Left lung (tissue), 10 donors: Measurements from ENCODE around the gene SDR42E1. TPM values are rescaled to one million over a fixed set of nuclear protein-coding genes. Genes with fewer than 3 reads are reported as not detected.
"Not testable (repeated sequence)": the region's sequence is repeated elsewhere in the genome, so short reads cannot be mapped to it uniquely, and the experiment has no call there.

ENCODE experiments used
- ATAC-seq: fragments of 200-7000 bp; cut with Tn5 transposase; one replicate; pipeline ENCODE4 v1.9.1; 2020; ENCODE audit warnings: moderate library complexity
- DNase-seq, 4 donors: peaks; one replicate each; pipeline ENCODE4 v3.0.0-alpha.2; 2013 to 2020
- H3K27ac ChIP-seq, 2 donors: fragments of 200-600 bp; sonication (generic) in 1 of 2; one replicate each; pipeline versions ENCODE4 v1.5.0 to v1.8.0; 2020 to 2021
- H3K27me3 ChIP-seq, 2 donors: fragments of 200-600 bp; sonication (generic) in 1 of 2; one replicate each; pipeline versions ENCODE4 v1.5.0 to v1.8.0; 2020 to 2021
- H3K36me3 ChIP-seq, 2 donors: fragments of 200-600 bp; sonication (generic) in 1 of 2; one replicate each; pipeline versions ENCODE4 v1.5.0 to v1.8.0; 2020 to 2021
- H3K4me1 ChIP-seq, 2 donors: fragments of 200-600 bp; one replicate each; pipeline ENCODE4 v1.8.0; 2021
- H3K4me3 ChIP-seq, 2 donors: fragments of 200-600 bp; sonication (generic) in 1 of 2; one replicate each; pipeline versions ENCODE4 v1.5.0 to v1.8.0; 2020 to 2021; ENCODE audit warnings: mild to moderate bottlenecking in 1 of 2
- H3K9me3 ChIP-seq, 2 donors: fragments of 200-600 bp; sonication (generic) in 1 of 2; one replicate each; pipeline versions ENCODE4 v1.5.0 to v1.8.0; 2020 to 2021
- intact Hi-C, 2 donors: fragments of 100-400 bp; cut with DNase I; formaldehyde crosslinking; loops; one replicate each; pipeline versions ENCODE4 v1.11.2 to v1.14.2; 2022
- polyA plus RNA-seq, 6 donors: library from polyadenylated mRNA; unstranded; fragments of 120-200 nt; gene quantifications; one replicate each; pipeline ENCODE4 v1.2.1, GENCODE V29; 2013; ENCODE audit not compliant: insufficient read length in 6 of 6
- total RNA-seq, 2 donors: library from RNA; stranded (reverse); fragmentation: NEBNext Ultra II Directional; extraction: Animal tissue kit (Norgen Biotek cat#: 25700); gene quantifications; one replicate each; pipeline ENCODE4 v1.2.1, GENCODE V29; 2021
- TF ChIP-seq, protein P1 (sequence below), 2 donors: fragments of 200-600 bp; sonication (generic) in 1 of 2; IDR thresholded peaks; one replicate each; pipeline versions ENCODE4 v1.5.0 to v1.8.0; 2021; ENCODE audit warnings: antibody characterized with exemption in 2 of 2
- donor health status: DM: no; HTN: yes; CAD: no.
- donor health status: DM: no; HTN: no; CAD: no.

The SDR42E1 gene
- total and polyA plus RNA-seq, 8 donors = 7.0 to 9.3 (median 8.7) TPM

GRCh38 chr16:82016964-82017363 is 5.7 kb upstream of the SDR42E1 start:
- peaks cover 0 to 6% of the 10 kb centered on the region in 2 donors for H3K9me3 ChIP-seq
- no peak overlapping the region for H3K27ac ChIP-seq
- DNase-seq = no peak
- no peaks in the 10 kb centered on the region for H3K36me3 ChIP-seq
- intact Hi-C loops = no loop called here
- no peaks in the 10 kb centered on the region for H3K4me1 ChIP-seq
- TF ChIP-seq, protein P1, sequence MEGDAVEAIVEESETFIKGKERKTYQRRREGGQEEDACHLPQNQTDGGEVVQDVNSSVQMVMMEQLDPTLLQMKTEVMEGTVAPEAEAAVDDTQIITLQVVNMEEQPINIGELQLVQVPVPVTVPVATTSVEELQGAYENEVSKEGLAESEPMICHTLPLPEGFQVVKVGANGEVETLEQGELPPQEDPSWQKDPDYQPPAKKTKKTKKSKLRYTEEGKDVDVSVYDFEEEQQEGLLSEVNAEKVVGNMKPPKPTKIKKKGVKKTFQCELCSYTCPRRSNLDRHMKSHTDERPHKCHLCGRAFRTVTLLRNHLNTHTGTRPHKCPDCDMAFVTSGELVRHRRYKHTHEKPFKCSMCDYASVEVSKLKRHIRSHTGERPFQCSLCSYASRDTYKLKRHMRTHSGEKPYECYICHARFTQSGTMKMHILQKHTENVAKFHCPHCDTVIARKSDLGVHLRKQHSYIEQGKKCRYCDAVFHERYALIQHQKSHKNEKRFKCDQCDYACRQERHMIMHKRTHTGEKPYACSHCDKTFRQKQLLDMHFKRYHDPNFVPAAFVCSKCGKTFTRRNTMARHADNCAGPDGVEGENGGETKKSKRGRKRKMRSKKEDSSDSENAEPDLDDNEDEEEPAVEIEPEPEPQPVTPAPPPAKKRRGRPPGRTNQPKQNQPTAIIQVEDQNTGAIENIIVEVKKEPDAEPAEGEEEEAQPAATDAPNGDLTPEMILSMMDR (IDR thresholded peaks at IDR 0.05) = no peak
- H3K27me3 ChIP-seq = peaks cover 0 to 12% of the 10 kb centered on the region in 2 donors
- no peak overlapping the region for H3K4me3 ChIP-seq
- ATAC-seq = no peak

DNA sequence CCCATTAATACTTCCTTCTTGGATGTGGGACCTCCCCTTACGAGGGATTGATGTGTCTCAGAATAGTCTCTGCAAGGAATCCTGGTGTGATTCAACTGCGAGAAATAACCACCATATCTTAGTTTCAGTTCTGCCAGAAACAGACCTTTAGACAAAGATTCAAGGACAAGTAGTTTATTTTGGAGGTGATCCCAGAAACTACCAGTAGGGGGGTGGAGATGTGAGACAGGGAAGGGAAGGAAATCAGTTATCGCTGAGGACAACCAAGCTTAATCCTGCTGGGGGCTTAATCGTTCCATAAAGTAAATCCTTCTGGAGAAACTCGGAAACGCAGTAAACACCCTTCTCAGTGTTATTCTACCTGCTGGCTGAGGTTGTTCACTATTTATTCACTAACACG is 5.0 kb upstream of the SDR42E1 start:
- DNase-seq (no peak), ATAC-seq (peak; percentile 80)
- TF ChIP-seq, protein P1 (IDR thresholded peaks at IDR 0.05) = peak in 1 of 2 donors; percentile 19
- Histone ChIP-seq H3K36me3 (no peaks in the 10 kb centered on the region), H3K27ac (no peak overlapping the region), H3K9me3 (peaks cover 0 to 6% of the 10 kb centered on the region in 2 donors), H3K4me1 (no peaks in the 10 kb centered on the region), H3K4me3 (no peak overlapping the region), H3K27me3 (peaks cover 0 to 19% of the 10 kb centered on the region in 2 donors)
- intact Hi-C loops = no loop called here

DNA sequence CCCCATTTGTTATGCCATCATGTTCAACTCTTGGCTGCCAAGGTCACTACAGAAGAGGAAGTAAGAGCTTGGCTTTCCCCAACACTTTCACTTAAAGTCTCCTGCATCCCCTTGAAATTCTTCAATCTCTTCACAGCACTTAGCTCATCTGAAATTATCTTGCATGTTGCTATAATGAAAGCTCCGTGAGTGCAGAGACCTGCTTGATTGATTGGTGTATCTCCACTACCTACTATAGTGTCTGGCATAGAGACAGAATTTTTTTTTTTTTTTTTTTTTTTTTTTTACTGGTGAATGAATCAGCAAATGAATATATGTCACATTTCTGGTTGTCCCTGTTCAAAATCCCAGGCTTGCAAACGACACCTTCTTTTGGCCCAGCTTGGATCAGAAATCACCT is 1.9 kb upstream of the SDR42E1 start:
- TF ChIP-seq, protein P1 (IDR thresholded peaks at IDR 0.05) = no peak
- no peak overlapping the region for H3K27ac ChIP-seq
- H3K27me3 ChIP-seq = peaks cover 0 to 17% of the 10 kb centered on the region in 2 donors
- H3K36me3 ChIP-seq = no peaks in the 10 kb centered on the region
- DNase-seq (no peak), ATAC-seq (no peak)
- no peaks in the 10 kb centered on the region for H3K4me1 ChIP-seq
- peaks cover 0 to 16% of the 10 kb centered on the region in 2 donors for H3K9me3 ChIP-seq
- intact Hi-C loops = no loop called here
- H3K4me3 ChIP-seq = no peak overlapping the region

DNA sequence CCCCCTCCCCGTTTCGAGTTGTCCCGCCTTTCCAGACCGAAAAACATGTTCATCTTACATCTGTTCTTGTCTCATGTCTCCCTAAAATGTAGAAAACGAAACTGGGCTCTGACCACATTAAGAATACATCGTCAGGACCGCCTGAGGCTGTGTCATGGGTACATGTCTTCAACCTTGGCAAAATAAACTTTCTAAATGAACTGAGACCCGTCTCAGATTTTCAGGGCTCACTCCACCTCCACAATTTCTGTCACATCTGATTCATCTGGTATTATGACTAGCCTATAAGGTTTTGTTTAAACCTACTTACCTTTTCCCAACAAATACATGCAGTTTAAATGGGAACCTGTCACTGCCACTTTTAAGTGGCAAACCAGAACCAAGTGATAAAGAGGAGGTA is 621 bp downstream of the SDR42E1 start:
- DNase-seq (no peak), ATAC-seq (no peak)
- H3K27ac ChIP-seq = no peak overlapping the region
- peaks cover 0 to 16% of the 10 kb centered on the region in 2 donors for H3K9me3 ChIP-seq
- H3K4me3 ChIP-seq = peak overlapping the region; percentile 39 to 48
- TF ChIP-seq, protein P1 (IDR thresholded peaks at IDR 0.05) = no peak
- intact Hi-C loops = no loop called here
- H3K27me3 ChIP-seq = peaks cover 0 to 17% of the 10 kb centered on the region in 2 donors
- H3K36me3 ChIP-seq = no peaks in the 10 kb centered on the region
- no peaks in the 10 kb centered on the region for H3K4me1 ChIP-seq

DNA sequence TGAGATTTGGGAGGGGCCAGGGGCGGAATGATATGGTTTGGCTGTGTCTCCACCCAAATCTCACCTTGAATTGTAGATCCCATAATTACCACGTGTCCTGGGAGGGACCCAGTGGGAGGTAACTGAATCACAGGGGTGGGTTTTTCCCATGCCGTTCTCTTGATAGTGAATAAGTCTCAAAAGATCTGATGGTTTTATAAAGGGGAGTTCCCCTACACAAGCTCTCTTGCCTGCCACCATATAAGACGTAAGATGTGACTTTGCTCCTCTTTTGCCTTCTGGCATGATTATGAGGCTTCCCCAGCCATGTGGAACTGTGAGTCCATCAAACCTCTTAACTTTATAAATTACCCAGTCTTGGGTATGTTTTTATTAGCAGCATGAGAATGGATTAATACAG is 1.5 kb downstream of the SDR42E1 start:
- DNase-seq, H3K27ac ChIP-seq, ATAC-seq, intact Hi-C loops, H3K4me1 ChIP-seq, H3K36me3 ChIP-seq, H3K4me3 ChIP-seq: not testable (repeated sequence)
- H3K27me3 ChIP-seq = peaks cover 0 to 17% of the 10 kb centered on the region in 2 donors
- H3K9me3 ChIP-seq = peaks cover 0 to 10% of the 10 kb centered on the region in 2 donors

DNA sequence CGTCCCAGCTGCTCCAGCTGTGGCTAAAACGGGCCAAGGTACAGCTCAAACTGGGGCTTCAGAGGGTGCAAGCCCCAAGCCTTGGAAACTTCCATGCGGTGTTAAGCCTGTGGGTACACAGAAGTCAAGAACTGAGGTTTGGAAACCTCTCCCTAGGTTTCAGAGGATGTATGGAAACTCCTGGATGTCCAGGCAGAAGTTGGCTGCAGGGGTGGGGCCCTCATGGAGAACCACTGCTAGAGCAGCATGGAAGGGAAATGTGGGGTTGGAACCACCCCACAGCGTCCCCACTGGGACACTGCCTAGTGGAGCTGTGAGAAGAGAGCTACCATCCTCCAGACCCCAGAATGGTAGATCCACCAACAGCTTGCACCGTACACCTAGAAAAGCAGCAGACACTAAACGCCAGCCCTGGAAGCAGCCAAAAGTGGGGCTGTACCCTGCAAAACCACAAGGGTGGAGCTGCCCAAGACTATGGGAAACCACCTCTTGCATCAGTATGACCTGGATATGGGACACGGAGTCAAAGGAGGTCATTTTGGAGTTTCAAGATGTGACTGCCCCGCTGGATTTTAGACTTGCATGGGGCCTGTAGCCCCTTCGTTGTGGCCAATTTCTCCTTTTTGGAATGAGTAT is 2.2 kb downstream of the SDR42E1 start:
- intact Hi-C loops = no loop called here
- Histone ChIP-seq H3K27ac (no peak overlapping the region), H3K9me3 (peaks cover 0 to 10% of the 10 kb centered on the region in 2 donors), H3K27me3 (peaks cover 0 to 17% of the 10 kb centered on the region in 2 donors), H3K36me3 (no peaks in the 10 kb centered on the region), H3K4me3 (no peak overlapping the region), H3K4me1 (no peaks in the 10 kb centered on the region)
- TF ChIP-seq, protein P1 (IDR thresholded peaks at IDR 0.05) = no peak
- DNase-seq = no peak
- no peak for ATAC-seq
